Thymus (tissue), 11 donors: Measurements from ENCODE around the gene DYNC1H1. TPM values are rescaled to one million over a fixed set of nuclear protein-coding genes. Genes with fewer than 3 reads are reported as not detected.
A peak's percentile ranks its signal among the peaks of the same experiment; 100 is the strongest.

Source experiments
- DNase-seq, 9 donors: peaks; one replicate each; pipeline ENCODE4 v3.0.0-alpha.2; 2013; ENCODE audit warnings: low spot score in 9 of 9, low read depth in 6 of 9, missing footprints in 1 of 9
- H3K27ac ChIP-seq, 2 donors: one replicate each; pipeline ENCODE4 v1.5.1; 2013; ENCODE audit warnings: control low read depth in 1 of 2, low read depth in 1 of 2, low read length in 1 of 2, mild to moderate bottlenecking in 1 of 2, moderate library complexity in 1 of 2
- H3K27me3 ChIP-seq, 2 donors: one replicate each; pipeline ENCODE4 v1.5.1; 2013; ENCODE audit warnings: low read length in 1 of 2; ENCODE audit not compliant: control insufficient read depth in 2 of 2, insufficient read depth in 1 of 2
- H3K36me3 ChIP-seq, 2 donors: one replicate each; pipeline ENCODE4 v1.5.1; 2013; ENCODE audit warnings: low read length in 1 of 2, mild to moderate bottlenecking in 1 of 2, moderate library complexity in 1 of 2; ENCODE audit not compliant: control insufficient read depth in 2 of 2, insufficient read depth in 2 of 2
- H3K4me1 ChIP-seq, 2 donors: one replicate each; pipeline ENCODE4 v1.5.1; 2013; ENCODE audit warnings: low read length in 2 of 2; ENCODE audit not compliant: control insufficient read depth in 2 of 2, insufficient read depth in 2 of 2
- H3K4me3 ChIP-seq, 2 donors: one replicate each; pipeline ENCODE4 v1.5.1; 2013; ENCODE audit warnings: low read length in 2 of 2, control low read depth in 1 of 2, mild to moderate bottlenecking in 1 of 2
- H3K9me3 ChIP-seq, 2 donors: one replicate each; pipeline ENCODE4 v1.5.1; 2013; ENCODE audit warnings: low read length in 1 of 2, mild to moderate bottlenecking in 1 of 2; ENCODE audit not compliant: control insufficient read depth in 2 of 2, insufficient read depth in 1 of 2
- WGBS: extraction: QIAGEN DNeasy Blood & Tissue Kit; methylation state at CpG from one replicate; pipeline ENCODE4 v1.1.7; 2013; 5-methylcytosine and 5-hydroxymethylcytosine counted together
- polyA plus RNA-seq: library from polyadenylated mRNA; stranded (reverse); fragments of 200-250 nt; gene quantifications from one replicate; pipeline ENCODE4 v1.2.3, GENCODE V29; 2013
- total RNA-seq: library from RNA; stranded (reverse); fragments of 120-200 nt; gene quantifications from one replicate; pipeline ENCODE4 v1.2.4, GENCODE V29; 2013
- donor health status: healthy.

DYNC1H1 gene
- total and polyA plus RNA-seq, 2 donors = 111 to 114 TPM

DNA sequence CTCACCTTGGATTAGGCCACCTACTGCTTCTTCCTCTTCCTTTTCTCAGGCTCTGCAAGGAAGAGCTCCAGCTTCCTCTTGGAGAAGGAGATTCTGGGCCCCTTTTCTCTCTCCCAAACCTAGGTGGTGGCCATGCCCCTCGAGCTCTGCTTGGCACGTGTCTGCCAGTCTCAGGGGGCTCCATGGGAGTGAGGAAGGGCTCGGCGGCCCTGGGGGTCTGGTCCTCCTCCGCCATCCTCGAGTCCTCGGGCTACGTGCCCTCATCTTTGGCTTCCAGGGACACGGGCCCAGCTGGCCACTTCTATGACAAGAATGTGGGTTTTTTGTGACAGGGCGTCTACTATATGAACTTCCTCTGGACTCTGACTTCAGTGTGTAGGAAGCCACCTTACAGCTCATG is 88.1 kb downstream of the DYNC1H1 start:
- Histone ChIP-seq H3K4me3 (no peak overlapping the region), H3K27me3 (no peaks in the 10 kb centered on the region), H3K36me3 (peaks cover 38 to 59% of the 10 kb centered on the region in 2 donors), H3K4me1 (no peaks in the 10 kb centered on the region), H3K9me3 (no peaks in the 10 kb centered on the region), H3K27ac (no peak overlapping the region)
- WGBS = 96% methylated on average over 10 of the region's 10 CpGs
- no peak for DNase-seq

DNA sequence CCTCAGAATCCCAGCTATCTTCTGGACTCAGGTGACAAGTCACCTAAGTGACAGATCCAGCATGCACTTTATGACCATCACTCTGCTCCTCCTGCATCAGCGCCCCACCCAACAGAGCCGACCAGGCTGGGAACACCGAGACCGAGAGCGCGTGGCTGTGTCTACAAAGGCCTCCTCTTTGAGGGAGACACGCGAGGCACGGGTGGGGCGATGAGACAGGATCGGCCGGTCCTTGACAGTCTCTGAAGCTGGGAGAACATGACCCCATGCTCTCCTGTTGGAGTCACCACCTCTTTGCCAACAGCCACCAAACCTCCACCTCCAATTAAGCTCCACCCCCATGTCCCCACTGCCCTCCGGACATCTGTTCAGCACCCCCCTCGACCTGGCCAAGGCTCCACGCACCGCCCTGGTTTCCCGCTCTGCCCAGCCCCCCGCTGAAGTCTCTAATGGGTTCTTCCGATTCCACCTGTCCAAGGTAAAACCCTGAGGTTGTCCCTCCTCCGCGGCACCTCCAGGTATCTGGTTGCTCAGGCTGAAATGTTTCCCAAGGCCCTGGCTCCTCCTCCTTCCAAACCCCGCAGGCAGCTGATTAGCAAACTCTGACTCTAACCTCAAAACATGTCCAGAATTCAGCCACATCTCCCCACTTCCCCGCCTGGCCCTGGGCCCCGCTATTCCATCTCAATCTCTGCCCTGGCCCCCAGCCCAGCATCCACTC is 91.0 kb downstream of the DYNC1H1 start:
- Histone ChIP-seq H3K27me3 (no peaks in the 10 kb centered on the region), H3K4me3 (no peak overlapping the region), H3K9me3 (no peaks in the 10 kb centered on the region), H3K4me1 (no peaks in the 10 kb centered on the region), H3K27ac (no peak overlapping the region), H3K36me3 (peaks cover 9 to 31% of the 10 kb centered on the region in 2 donors)
- WGBS = 94% methylated on average over 24 of the region's 24 CpGs
- no peak for DNase-seq

DNA sequence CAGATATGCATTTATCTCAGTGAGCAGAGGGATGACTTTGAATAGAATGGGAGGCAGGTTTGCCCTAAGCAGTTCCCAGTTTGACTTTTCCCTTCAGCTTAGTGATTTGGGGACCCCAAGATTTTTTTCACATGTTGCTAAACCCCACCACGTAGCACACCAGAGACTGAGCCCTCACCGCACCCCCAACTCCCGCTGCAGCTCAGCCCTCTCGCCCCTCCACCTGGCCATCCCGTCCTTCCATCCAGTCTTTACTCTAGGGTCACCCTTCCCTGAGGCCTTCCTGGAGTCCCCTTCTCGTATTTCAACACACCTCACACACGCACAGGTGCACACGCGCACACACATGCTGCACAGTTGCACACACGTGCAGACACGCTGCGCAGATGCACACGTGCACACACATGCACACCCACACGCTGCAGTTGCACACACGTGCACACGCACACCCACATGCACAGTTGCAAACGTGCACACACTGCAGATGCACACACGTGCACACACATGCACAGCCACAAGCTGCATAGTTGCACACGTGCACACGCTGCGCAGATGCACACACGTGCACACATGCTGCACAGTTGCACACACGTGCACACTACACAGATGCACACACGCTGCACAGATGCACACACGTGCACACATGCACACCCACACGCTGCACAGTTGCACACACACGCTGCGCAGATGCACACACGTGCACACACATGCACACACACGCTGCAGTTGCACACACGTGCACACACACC is 92.5 kb downstream of the DYNC1H1 start:
- 94% methylated on average over 31 of the region's 31 CpGs for WGBS
- Histone ChIP-seq H3K4me1 (no peaks in the 10 kb centered on the region), H3K4me3 (no peak overlapping the region), H3K9me3 (no peaks in the 10 kb centered on the region), H3K27ac (no peak overlapping the region), H3K27me3 (no peaks in the 10 kb centered on the region), H3K36me3 (peaks cover 2 to 19% of the 10 kb centered on the region in 2 donors)
- no peak for DNase-seq

DNA sequence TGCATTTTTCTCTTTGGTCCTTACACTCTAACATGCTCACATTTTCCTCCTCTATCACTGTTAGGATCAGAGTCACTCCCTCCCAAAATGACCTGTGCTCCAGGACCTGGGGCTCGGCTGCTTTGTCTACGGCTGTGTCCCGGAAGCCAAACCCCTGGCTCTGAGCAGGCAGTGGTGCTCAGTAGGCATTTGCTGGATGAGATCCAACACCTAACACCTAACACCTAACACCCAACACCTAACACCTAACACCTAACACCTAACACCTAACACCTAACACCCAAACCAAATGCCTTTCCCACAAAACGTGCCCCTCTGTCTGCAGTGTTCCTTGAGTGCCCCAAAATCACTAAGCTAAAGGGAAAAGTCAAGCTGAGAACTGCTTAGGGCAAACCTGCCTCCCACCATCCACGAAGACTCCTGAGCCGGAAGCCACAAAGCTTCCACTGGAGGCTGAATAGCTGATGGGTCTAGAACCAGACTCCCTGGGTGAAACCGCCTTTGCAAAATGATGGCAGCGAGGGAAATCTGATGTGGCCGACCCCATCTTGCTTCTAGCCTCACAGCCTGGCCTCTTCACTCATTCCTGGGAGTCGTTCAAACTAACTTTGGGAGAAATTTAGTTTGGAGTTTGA is 93.2 kb downstream of the DYNC1H1 start:
- 74% methylated on average over 10 of the region's 10 CpGs for WGBS
- no peaks in the 10 kb centered on the region for H3K4me1 ChIP-seq
- no peak overlapping the region for H3K27ac ChIP-seq
- no peak overlapping the region for H3K4me3 ChIP-seq
- H3K9me3 ChIP-seq = no peaks in the 10 kb centered on the region
- DNase-seq = no peak
- no peaks in the 10 kb centered on the region for H3K27me3 ChIP-seq
- peaks cover 0 to 16% of the 10 kb centered on the region in 2 donors for H3K36me3 ChIP-seq

DNA sequence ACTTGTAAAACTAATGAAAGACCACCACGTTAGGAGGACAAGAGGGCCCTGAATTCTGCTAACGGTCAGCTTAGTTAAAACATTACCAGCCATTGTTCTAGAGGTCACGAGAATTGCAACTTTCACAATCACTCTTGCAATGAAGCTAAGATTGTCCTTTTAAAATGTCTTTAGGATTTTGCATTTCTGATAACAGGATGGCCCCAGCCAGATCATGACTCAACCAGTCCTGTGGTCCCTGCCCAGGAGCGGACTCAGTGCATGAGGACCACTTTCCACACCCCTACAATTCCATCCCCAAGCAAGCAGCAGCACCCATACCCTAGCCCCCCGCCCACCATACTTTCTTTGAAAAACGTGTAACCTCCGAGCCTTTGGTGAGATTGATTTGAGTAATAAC is 93.8 kb downstream of the DYNC1H1 start:
- Histone ChIP-seq H3K9me3 (no peaks in the 10 kb centered on the region), H3K4me1 (no peaks in the 10 kb centered on the region), H3K27me3 (no peaks in the 10 kb centered on the region), H3K36me3 (peaks cover 0 to 14% of the 10 kb centered on the region in 2 donors), H3K4me3 (no peak overlapping the region), H3K27ac (no peak overlapping the region)
- DNase-seq = no peak
- WGBS = 90% methylated on average over 7 of the region's 7 CpGs

DNA sequence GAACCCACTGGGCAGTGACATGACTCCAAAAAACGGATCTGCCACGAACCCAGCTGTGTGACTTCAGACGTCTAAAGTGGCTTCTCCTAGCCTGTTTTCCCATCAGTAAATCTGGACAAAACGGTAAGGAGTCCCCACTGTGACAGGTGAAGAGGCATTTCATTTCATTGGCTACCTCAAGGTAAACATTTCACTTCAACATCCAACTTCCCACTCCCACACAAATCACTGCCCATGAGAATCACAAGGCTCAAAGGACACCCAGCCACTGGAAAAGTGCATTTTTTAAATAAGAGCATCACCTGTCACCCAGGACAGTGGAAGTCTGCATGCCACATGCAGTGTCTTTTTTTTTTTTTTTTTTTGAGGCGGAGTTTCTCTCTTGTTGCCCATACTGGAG is 94.6 kb downstream of the DYNC1H1 start:
- 89% methylated on average over 5 of the region's 5 CpGs for WGBS
- no peak for DNase-seq
- no peaks in the 10 kb centered on the region for H3K27me3 ChIP-seq
- no peaks in the 10 kb centered on the region for H3K9me3 ChIP-seq
- no peak overlapping the region for H3K27ac ChIP-seq
- no peaks in the 10 kb centered on the region for H3K4me1 ChIP-seq
- peaks cover 0 to 11% of the 10 kb centered on the region in 2 donors for H3K36me3 ChIP-seq
- H3K4me3 ChIP-seq = no peak overlapping the region

DNA sequence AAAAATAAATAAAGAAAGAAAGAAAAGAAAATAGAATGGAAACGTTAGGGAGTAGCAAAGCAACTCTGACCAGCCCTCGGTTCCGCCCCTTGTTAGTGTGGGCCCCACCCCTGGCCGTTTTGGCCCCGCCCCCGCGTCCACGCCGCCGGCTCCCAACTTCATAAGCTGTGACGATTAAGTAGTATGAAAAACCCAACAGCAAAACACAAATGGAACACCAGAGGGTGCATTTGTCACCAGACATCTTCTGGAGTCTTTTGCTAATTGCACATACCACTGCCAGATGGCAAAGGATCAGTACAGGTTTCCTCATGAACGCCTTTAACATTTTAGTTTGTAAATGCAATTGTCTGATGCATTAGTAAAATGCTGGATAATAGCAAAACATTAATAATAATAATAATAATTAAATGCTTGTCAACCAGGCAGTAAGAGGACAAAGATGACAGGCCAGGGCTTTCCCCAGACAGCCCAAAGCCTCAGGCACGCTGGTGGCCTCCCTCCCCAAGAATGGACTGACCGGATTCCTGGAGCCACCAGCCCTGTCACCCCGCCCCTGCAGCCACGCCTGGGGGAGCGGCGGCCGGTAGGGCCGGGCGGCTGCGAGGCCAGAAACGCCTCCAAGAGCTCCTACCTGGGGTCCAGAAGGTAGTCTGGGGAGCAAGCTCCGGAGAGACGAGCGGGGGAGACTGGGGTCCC is 98.9 kb downstream of the DYNC1H1 start:
- Histone ChIP-seq H3K4me3 (no peak overlapping the region), H3K4me1 (no peaks in the 10 kb centered on the region), H3K36me3 (no peaks in the 10 kb centered on the region), H3K27me3 (no peaks in the 10 kb centered on the region), H3K27ac (no peak overlapping the region), H3K9me3 (no peaks in the 10 kb centered on the region)
- peak in 4 of 9 donors; percentile 25 to 81 (median 47) for DNase-seq
- 49% methylated on average over 26 of the region's 26 CpGs for WGBS

DNA sequence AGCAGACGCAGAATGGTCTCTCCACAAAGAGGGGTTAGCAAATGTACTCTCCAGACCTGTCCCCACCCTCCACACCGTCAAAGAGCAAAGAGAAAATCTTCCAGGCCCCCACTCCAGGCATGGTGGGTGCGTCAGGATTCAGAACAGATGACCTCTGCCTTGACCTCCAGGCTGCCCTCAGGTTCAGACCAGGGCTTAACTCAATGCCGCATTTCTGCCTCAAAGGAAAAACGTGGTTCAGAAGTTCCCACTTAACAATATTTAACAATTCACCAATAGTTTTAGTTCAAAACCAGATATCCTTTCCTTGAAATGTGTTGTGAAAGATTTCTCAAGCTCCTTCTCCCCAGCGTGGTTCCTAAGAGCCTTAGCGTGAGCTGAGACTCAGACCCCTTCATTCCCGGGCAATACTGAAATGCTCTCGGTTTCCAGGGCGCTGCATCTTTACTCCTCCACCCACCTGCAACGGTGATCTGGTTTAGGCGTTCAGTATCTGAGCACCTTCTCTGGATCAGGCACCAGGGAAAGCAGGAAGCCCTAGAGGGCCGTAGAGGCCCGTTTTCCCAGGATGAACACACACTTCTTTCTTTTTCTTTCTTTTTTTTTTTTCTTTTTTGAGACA is 99.5 kb downstream of the DYNC1H1 start:
- Histone ChIP-seq H3K36me3 (no peaks in the 10 kb centered on the region), H3K4me3 (no peak overlapping the region), H3K27ac (no peak overlapping the region), H3K4me1 (no peaks in the 10 kb centered on the region), H3K9me3 (no peaks in the 10 kb centered on the region), H3K27me3 (no peaks in the 10 kb centered on the region)
- 94% methylated on average over 14 of the region's 14 CpGs for WGBS
- DNase-seq = no peak
